Measurements from ENCODE around the gene IMMP2L. TPM values are rescaled to one million over a fixed set of nuclear protein-coding genes. Genes with fewer than 3 reads are reported as not detected.

Gene IMMP2L
- total and polyA plus RNA-seq, 2 of the 8 experiments (the other 6 are each of a cell fraction or from before 2014, with no cell fraction given): 2.3 to 10.1 TPM

- Histone ChIP-seq H3K23ac (ENCODE audit: insufficient read length) (no peak overlapping the region), H3K23me2 (ENCODE audit: low read depth, low read length) (peaks cover 1% of the 10 kb centered on the region; the same call in 1 of the 2 replicates), H3K9me3 (ENCODE audit: insufficient read depth in 2 of 2, low read depth in 1 of 2, low read length in 1 of 2) (no peaks in the 10 kb centered on the region), H2BK5ac (ENCODE audit: low read depth, low read length) (no peak overlapping the region), H3K4me3 (ENCODE audit: extremely low read depth in 1 of 4, insufficient read depth in 2 of 4, low read depth in 3 of 4, low read length in 4 of 4) (no peak overlapping the region), H3K27me3 (replicated peaks in 1 of 4; ENCODE audit: control insufficient read depth in 3 of 4, extremely low read depth in 1 of 4, insufficient read depth in 3 of 4, low read length in 3 of 4) (no peaks in the 10 kb centered on the region), H3K9ac (replicated peaks in 1 of 4; ENCODE audit: extremely low read depth in 1 of 4, low read depth in 3 of 4, low read length in 3 of 4) (no peak overlapping the region), H2BK12ac (ENCODE audit: low read depth, low read length) (no peak overlapping the region), H3K36me3 (ENCODE audit: control insufficient read depth in 2 of 4, insufficient read depth in 4 of 4, low read length in 3 of 4) (no peaks in the 10 kb centered on the region), H3K4ac (replicated peaks; ENCODE audit: insufficient read length, low read depth, low read length) (no peak overlapping the region), H3K4me2 (ENCODE audit: insufficient read depth in 1 of 2, low read depth in 2 of 2, low read length in 2 of 2) (no peak overlapping the region), H4K91ac (replicated peaks; ENCODE audit: insufficient read length, low read length) (no peak overlapping the region), H4K8ac (ENCODE audit: extremely low read depth, insufficient read depth, low read length) (no peak overlapping the region), H2BK120ac (replicated peaks; ENCODE audit: low read depth, low read length) (no peak overlapping the region), H3K14ac (ENCODE audit: insufficient read length) (no peak overlapping the region), H4K20me1 (replicated peaks in 1 of 2; ENCODE audit: control insufficient read depth in 1 of 2, insufficient read depth in 2 of 2, low read length in 2 of 2) (no peaks in the 10 kb centered on the region), H4K5ac (ENCODE audit: insufficient read length, low read depth, low read length) (no peak overlapping the region), H3K27ac (ENCODE audit: low read depth, low read length) (no peak overlapping the region), H2AK5ac (ENCODE audit: low read depth, low read length) (no peak overlapping the region), H2AFZ (ENCODE audit: low read length) (no peak overlapping the region), H3K79me2 (ENCODE audit: control insufficient read depth in 1 of 2, insufficient read depth in 2 of 2, low read length in 2 of 2) (no peaks in the 10 kb centered on the region), H2BK15ac (ENCODE audit: low read length) (no peak overlapping the region), H3K18ac (ENCODE audit: extremely low read depth, low read length) (no peak overlapping the region), H3K4me1 (replicated peaks in 1 of 4; ENCODE audit: control insufficient read depth in 3 of 4, insufficient read depth in 4 of 4, low read length in 3 of 4) (no peaks in the 10 kb centered on the region), H3K79me1 (ENCODE audit: low read depth, low read length) (no peaks in the 10 kb centered on the region), H2BK20ac (ENCODE audit: low read length) (no peak overlapping the region), H3K56ac (replicated peaks; ENCODE audit: insufficient read length, low read depth, low read length) (no peak overlapping the region)
- DNase-seq (ENCODE audit: low read depth in 1 of 2, low spot score in 2 of 2) (no peak), FAIRE-seq (no peak)
- ChIA-PET CTCF (ENCODE audit: partially characterized antibody) (no interaction called here), POLR2A (ENCODE audit: partially characterized antibody) (no interaction called here)
- WGBS, 2 experiments (ENCODE audit: extremely low coverage in 1 of 2, insufficient coverage in 1 of 2, insufficient read length in 1 of 2, insufficient replicate concordance in 2 of 2, low coverage in 1 of 2, low lambda C conversion rate in 2 of 2, missing lambda C conversion rate in 1 of 2): 77% methylated on average over 2 of the region's 2 CpGs; no CpG with 5 or more reads in 1 of the 2 experiments
- TF ChIP-seq CHD2 (IDR thresholded peaks at IDR 0.05; ENCODE audit: low read length) (no peak), USF2 (IDR thresholded peaks at IDR 0.05; ENCODE audit: low read length) (no peak), RAD21 (IDR thresholded peaks at IDR 0.05 in 1 of 2, conservative IDR thresholded peaks at IDR 0.05 in 1 of 2; ENCODE audit: low read depth in 2 of 2, low read length in 2 of 2) (no peak), RFX5 (IDR thresholded peaks at IDR 0.05; ENCODE audit: borderline replicate concordance, low read depth, low read length) (no peak), SIN3A (conservative IDR thresholded peaks at IDR 0.05 in 1 of 2, IDR thresholded peaks at IDR 0.05 in 1 of 2; ENCODE audit: low read depth in 1 of 2, low read length in 2 of 2) (no peak), CTCF (IDR thresholded peaks at IDR 0.05; ENCODE audit: control extremely low read depth in 1 of 3, insufficient read depth in 1 of 3, low read depth in 1 of 3, low read length in 3 of 3) (no peak), SAP30 (IDR thresholded peaks at IDR 0.05; ENCODE audit: insufficient read depth, insufficient replicate concordance, low read length) (no peak), CEBPB (IDR thresholded peaks at IDR 0.05; ENCODE audit: low read depth, low read length) (no peak), POU5F1 (IDR thresholded peaks at IDR 0.05; ENCODE audit: low read depth, low read length) (no peak), ASH2L (IDR thresholded peaks at IDR 0.05; ENCODE audit: low read length) (no peak), YY1 (IDR thresholded peaks at IDR 0.05; ENCODE audit: low read depth, low read length) (no peak)
These were observed 332.4 kb downstream of the IMMP2L start for GRCh38 chr7:111229916-111230315.

All from H1 (cell line).